Spleen (tissue), 7 donors: ENCODE results near the gene EPN1.

Experiments used
- CTCF ChIP-seq, 11 experiments: fragments of 200-600 bp in 7 of 11; fragments of 450-650 bp in 4 of 11; sonication (generic) in 4 of 11; IDR thresholded peaks in 8 of 11; conservative IDR thresholded peaks in 3 of 11; 1 replicate in 7 of 11; 2 replicates in 4 of 11; pipeline versions ENCODE4 v1.4.0 to v1.8.0; 2016 to 2021; ENCODE audit warnings: antibody characterized with exemption in 11 of 11, inconsistent platforms in 4 of 11, mild to moderate bottlenecking in 1 of 11
- POLR2A ChIP-seq, 3 donors: fragments of 450-650 bp; IDR thresholded peaks; one replicate each; pipeline ENCODE4 v1.5.1; 2017; ENCODE audit warnings: antibody characterized with exemption in 3 of 3, mild to moderate bottlenecking in 1 of 3
- donor health status: DM: no; HTN: no; CAD: no; lungs with moderate emphysema.
- donor health status: DM: no; HTN: no; CAD: no.
- donor health status: DM: no; HTN: no; CAD: no.

GRCh38 chr19:55648585-55649267 is 26.3 kb upstream of the EPN1 start:
- TF ChIP-seq CTCF (IDR thresholded peaks at IDR 0.05 in 8 of 11, conservative IDR thresholded peaks at IDR 0.05 in 3 of 11) (no peak), POLR2A (IDR thresholded peaks at IDR 0.05) (no peak)
